H1 (cell line): Measurements from ENCODE around the gene CCDC63. TPM values are rescaled to one million over a fixed set of nuclear protein-coding genes. Genes with fewer than 3 reads are reported as not detected.

Experiments
- CTCF ChIA-PET: fragments of 300-600 bp; sonication (Branson Sonifier 250); formaldehyde crosslinking; loops from one replicate; lab custom pipeline; 2021; ENCODE audit not compliant: partially characterized antibody; lab: Charles Lee
- POLR2A ChIA-PET: fragments of 300-600 bp; sonication (Branson Sonifier 250); formaldehyde crosslinking; loops from one replicate; lab custom pipeline; 2021; ENCODE audit warnings: inconsistent platforms; ENCODE audit not compliant: partially characterized antibody; lab: Charles Lee
- DNase-seq, 2 experiments: peaks; one replicate each; pipeline versions ENCODE4 v3.0.0 to v3.0.0-alpha.2; 2010 to 2022; ENCODE audit warnings: low spot score in 2 of 2, low read depth in 1 of 2, mixed read lengths in 1 of 2
- FAIRE-seq: peaks from 2 replicates; lab custom pipeline; 2011; peaks lifted over from hg19 to GRCh38; lab: Jason Lieb, UNC
- H2AFZ ChIP-seq: 2 replicates; pipeline ENCODE4 v1.8.1; 2012; ENCODE audit warnings: low read length, inconsistent platforms
- H2AK5ac ChIP-seq: 2 replicates; pipeline ENCODE4 v1.6.1; 2013; ENCODE audit warnings: low read depth, low read length
- H2BK120ac ChIP-seq: replicated peaks from 2 replicates; pipeline ENCODE3; 2013; ENCODE audit warnings: low read depth, low read length, inconsistent platforms
- H2BK12ac ChIP-seq: 2 replicates; pipeline ENCODE4 v1.6.1; 2013; ENCODE audit warnings: low read depth, low read length
- H2BK15ac ChIP-seq: 2 replicates; pipeline ENCODE4 v1.6.1; 2013; ENCODE audit warnings: low read length
- H2BK20ac ChIP-seq: 2 replicates; pipeline ENCODE4 v1.6.1; 2013; ENCODE audit warnings: low read length
- H2BK5ac ChIP-seq: 2 replicates; pipeline ENCODE4 v1.6.1; 2013; ENCODE audit warnings: low read depth, low read length
- H3K14ac ChIP-seq: 2 replicates; pipeline ENCODE4 v1.6.1; 2013; ENCODE audit warnings: inconsistent platforms; ENCODE audit not compliant: insufficient read length
- H3K18ac ChIP-seq: 2 replicates; pipeline ENCODE4 v1.6.1; 2013; ENCODE audit warnings: low read length; ENCODE audit errors: extremely low read depth
- H3K23ac ChIP-seq: 2 replicates; pipeline ENCODE4 v1.6.1; 2013; ENCODE audit warnings: inconsistent platforms; ENCODE audit not compliant: insufficient read length
- H3K23me2 ChIP-seq: 2 replicates; pipeline ENCODE4 v1.6.1; 2013; ENCODE audit warnings: low read depth, low read length
- H3K27ac ChIP-seq: 2 replicates; pipeline ENCODE4 v1.6.1; 2011; ENCODE audit warnings: low read depth, low read length, inconsistent platforms
- H3K27me3 ChIP-seq, 4 experiments: replicated peaks in 1 of 4; 1 replicate in 1 of 4; 2 replicates in 3 of 4; pipeline versions ENCODE4 v1.6.1 to v1.8.1; 2011 to 2013; ENCODE audit warnings: low read length in 3 of 4, mild to moderate bottlenecking in 3 of 4, inconsistent platforms in 2 of 4, mixed read lengths in 2 of 4, moderate library complexity in 1 of 4; ENCODE audit not compliant: control insufficient read depth in 3 of 4, insufficient read depth in 3 of 4; ENCODE audit errors: extremely low read depth in 1 of 4
- H3K36me3 ChIP-seq, 4 experiments: 2 replicates each; pipeline versions ENCODE4 v1.6.1 to v1.8.1; 2011 to 2013; ENCODE audit warnings: mild to moderate bottlenecking in 4 of 4, low read length in 3 of 4, moderate library complexity in 2 of 4, control low read depth in 1 of 4, inconsistent platforms in 1 of 4; ENCODE audit not compliant: insufficient read depth in 4 of 4, control insufficient read depth in 2 of 4
- H3K4ac ChIP-seq: replicated peaks from 2 replicates; pipeline ENCODE3; 2013; ENCODE audit warnings: low read length, low read depth, mixed read lengths, inconsistent platforms; ENCODE audit not compliant: insufficient read length
- H3K4me1 ChIP-seq, 4 experiments: replicated peaks in 1 of 4; 1 replicate in 1 of 4; 2 replicates in 3 of 4; pipeline versions ENCODE4 v1.6.1 to v1.8.1; 2011 to 2013; ENCODE audit warnings: low read length in 3 of 4, inconsistent platforms in 2 of 4, mixed read lengths in 1 of 4; ENCODE audit not compliant: insufficient read depth in 4 of 4, control insufficient read depth in 3 of 4
- H3K4me2 ChIP-seq, 2 experiments: 2 replicates each; pipeline versions ENCODE4 v1.6.1 to v1.8.1; 2011 to 2013; ENCODE audit warnings: low read depth in 2 of 2, low read length in 2 of 2, control low read depth in 1 of 2, inconsistent platforms in 1 of 2, mild to moderate bottlenecking in 1 of 2; ENCODE audit not compliant: insufficient read depth in 1 of 2
- H3K4me3 ChIP-seq, 4 experiments: fragments of 200-600, 300-600 bp in 1 of 4; sonication (generic), shearing (Covaris generic), sonication (Bioruptor Twin) in 1 of 4; 2 replicates each; pipeline versions ENCODE4 v1.5.1 to v1.8.1; 2011 to 2016; ENCODE audit warnings: low read length in 4 of 4, low read depth in 3 of 4, control low read depth in 2 of 4, inconsistent platforms in 2 of 4, mild to moderate bottlenecking in 2 of 4, mixed read lengths in 1 of 4, moderate library complexity in 1 of 4; ENCODE audit not compliant: insufficient read depth in 2 of 4; ENCODE audit errors: extremely low read depth in 1 of 4
- H3K56ac ChIP-seq: replicated peaks from 2 replicates; pipeline ENCODE3; 2013; ENCODE audit warnings: low read depth, mild to moderate bottlenecking, mixed read lengths, low read length, inconsistent platforms; ENCODE audit not compliant: insufficient read length
- H3K79me1 ChIP-seq: 2 replicates; pipeline ENCODE4 v1.6.1; 2013; ENCODE audit warnings: low read depth, low read length, control low read depth
- H3K79me2 ChIP-seq, 2 experiments: 2 replicates each; pipeline versions ENCODE4 v1.6.1 to v1.8.1; 2012 to 2013; ENCODE audit warnings: low read length in 2 of 2, mild to moderate bottlenecking in 2 of 2, inconsistent platforms in 1 of 2; ENCODE audit not compliant: insufficient read depth in 2 of 2, control insufficient read depth in 1 of 2
- H3K9ac ChIP-seq, 4 experiments: replicated peaks in 1 of 4; 1 replicate in 1 of 4; 2 replicates in 3 of 4; pipeline versions ENCODE4 v1.6.1 to v1.8.1; 2011 to 2013; ENCODE audit warnings: low read depth in 3 of 4, low read length in 3 of 4, control low read depth in 2 of 4, mild to moderate bottlenecking in 2 of 4, moderate library complexity in 2 of 4, inconsistent platforms in 1 of 4; ENCODE audit errors: extremely low read depth in 1 of 4
- H3K9me3 ChIP-seq, 2 experiments: 2 replicates each; pipeline versions ENCODE4 v1.6.1 to v1.8.1; 2012 to 2013; ENCODE audit warnings: mild to moderate bottlenecking in 2 of 2, moderate library complexity in 2 of 2, control low read depth in 1 of 2, inconsistent platforms in 1 of 2, low read depth in 1 of 2, low read length in 1 of 2, mixed read lengths in 1 of 2; ENCODE audit not compliant: insufficient read depth in 2 of 2
- H4K20me1 ChIP-seq, 2 experiments: replicated peaks in 1 of 2; 2 replicates each; pipeline versions ENCODE3 to v1.8.1; 2011 to 2013; ENCODE audit warnings: inconsistent platforms in 2 of 2, low read length in 2 of 2, mild to moderate bottlenecking in 1 of 2; ENCODE audit not compliant: insufficient read depth in 2 of 2, control insufficient read depth in 1 of 2
- H4K5ac ChIP-seq: 2 replicates; pipeline ENCODE4 v1.6.1; 2013; ENCODE audit warnings: low read length, low read depth, mixed read lengths, inconsistent platforms; ENCODE audit not compliant: insufficient read length
- H4K8ac ChIP-seq: 2 replicates; pipeline ENCODE4 v1.8.0; 2013; ENCODE audit warnings: mild to moderate bottlenecking, moderate library complexity, low read length, inconsistent platforms; ENCODE audit not compliant: insufficient read depth; ENCODE audit errors: extremely low read depth
- H4K91ac ChIP-seq: replicated peaks from 2 replicates; pipeline ENCODE3; 2013; ENCODE audit warnings: low read length, mixed read lengths, inconsistent platforms; ENCODE audit not compliant: insufficient read length
- CREB1 ChIP-seq: IDR thresholded peaks from 2 replicates; pipeline ENCODE4 v1.6.1; 2012; ENCODE audit warnings: inconsistent platforms
- JUN ChIP-seq: IDR thresholded peaks from 2 replicates; pipeline ENCODE4 v1.6.1; 2011; ENCODE audit warnings: low read depth, mild to moderate bottlenecking, improper control_type of control experiment, low read length
- NANOG ChIP-seq: IDR thresholded peaks from 2 replicates; pipeline ENCODE4 v1.6.1; 2011; ENCODE audit warnings: low read length, low read depth, mild to moderate bottlenecking, inconsistent platforms; ENCODE audit not compliant: insufficient read depth, poor library complexity, severe bottlenecking
- NRF1 ChIP-seq: IDR thresholded peaks from 2 replicates; pipeline ENCODE4 v1.6.1; 2011; ENCODE audit warnings: mild to moderate bottlenecking, low read depth, low read length, improper control_type of control experiment
- POU5F1 ChIP-seq: IDR thresholded peaks from 2 replicates; pipeline ENCODE4 v1.6.1; 2011; ENCODE audit warnings: low read depth, mild to moderate bottlenecking, low read length, moderate library complexity
- RNF2 ChIP-seq: fragments of 200-900, 300-1000 bp; sonication (generic); IDR thresholded peaks from 2 replicates; pipeline ENCODE4 v1.7.1; 2016; ENCODE audit warnings: borderline replicate concordance, low read depth, mild to moderate bottlenecking, antibody characterized with exemption, low read length; ENCODE audit not compliant: poor library complexity, severe bottlenecking; ENCODE audit errors: missing control alignments
- SAP30 ChIP-seq: fragments of 300-600 bp; sonication (generic); IDR thresholded peaks from 2 replicates; pipeline ENCODE4 v1.7.1; 2012; ENCODE audit warnings: low read length, moderate library complexity, mild to moderate bottlenecking, inconsistent platforms; ENCODE audit not compliant: insufficient read depth, insufficient replicate concordance
- SIX5 ChIP-seq: IDR thresholded peaks from 2 replicates; pipeline ENCODE4 v1.6.1; 2011; ENCODE audit warnings: mild to moderate bottlenecking, low read depth, low read length
- TAF1 ChIP-seq: IDR thresholded peaks from 2 replicates; pipeline ENCODE4 v1.6.1; 2011; ENCODE audit warnings: mild to moderate bottlenecking, low read depth, low read length
- TBP ChIP-seq: IDR thresholded peaks from 2 replicates; pipeline ENCODE4 v1.6.1; 2011; ENCODE audit warnings: low read depth, low read length, improper control_type of control experiment
- YY1 ChIP-seq: IDR thresholded peaks from 2 replicates; pipeline ENCODE4 v1.6.1; 2011; ENCODE audit warnings: low read depth, mild to moderate bottlenecking, low read length
- WGBS, 2 experiments: shearing (Covaris generic) in 1 of 2; methylation state at CpG; one replicate each; pipeline versions ENCODE4 v1.1.6 to v1.1.7; 2013 to 2015; ENCODE audit warnings: low lambda C conversion rate in 2 of 2, mixed read lengths in 2 of 2, inconsistent platforms in 1 of 2, low coverage in 1 of 2, missing lambda C conversion rate in 1 of 2; ENCODE audit not compliant: insufficient replicate concordance in 2 of 2, insufficient coverage in 1 of 2, insufficient read length in 1 of 2; ENCODE audit errors: extremely low coverage in 1 of 2, missing lambda C conversion rate in 1 of 2; 5-methylcytosine and 5-hydroxymethylcytosine counted together
- polyA plus RNA-seq, 7 experiments: library from polyadenylated mRNA; depleted of rRNA in 3 of 7; stranded (reverse) in 5 of 7; unstranded in 2 of 7; fragments of >200 nt in 5 of 7; fragments of 200-250 nt in 2 of 7; gene quantifications; 1 replicate in 5 of 7; 2 replicates in 1 of 7; 4 replicates in 1 of 7; pipeline versions ENCODE4 v1.2.1 to v1.2.3, GENCODE V29; 2011 to 2013; ENCODE audit warnings: missing spikeins in 2 of 7, mixed read lengths in 2 of 7
- total RNA-seq: library from RNA; stranded (reverse); fragmentation: NEBNext Ultra II Directional; extraction: Animal tissue kit (Norgen Biotek cat#: 25700); gene quantifications from 2 replicates; pipeline ENCODE4 v1.2.1, GENCODE V29; 2021
- TF ChIP-seq, protein P1 (sequence below), 3 experiments: IDR thresholded peaks; 1 replicate in 2 of 3; 2 replicates in 1 of 3; pipeline versions ENCODE4 v1.5.1 to v1.6.1; 2011; ENCODE audit warnings: low read length in 3 of 3, mild to moderate bottlenecking in 3 of 3, inconsistent platforms in 2 of 3, low read depth in 1 of 3, moderate library complexity in 1 of 3; ENCODE audit not compliant: insufficient read depth in 1 of 3; ENCODE audit errors: control extremely low read depth in 1 of 3

Gene CCDC63
- total and polyA plus RNA-seq, 2 of the 8 experiments (the other 6 are each of a cell fraction or from before 2014, with no cell fraction given) = 0.42 to 0.93 TPM

DNA sequence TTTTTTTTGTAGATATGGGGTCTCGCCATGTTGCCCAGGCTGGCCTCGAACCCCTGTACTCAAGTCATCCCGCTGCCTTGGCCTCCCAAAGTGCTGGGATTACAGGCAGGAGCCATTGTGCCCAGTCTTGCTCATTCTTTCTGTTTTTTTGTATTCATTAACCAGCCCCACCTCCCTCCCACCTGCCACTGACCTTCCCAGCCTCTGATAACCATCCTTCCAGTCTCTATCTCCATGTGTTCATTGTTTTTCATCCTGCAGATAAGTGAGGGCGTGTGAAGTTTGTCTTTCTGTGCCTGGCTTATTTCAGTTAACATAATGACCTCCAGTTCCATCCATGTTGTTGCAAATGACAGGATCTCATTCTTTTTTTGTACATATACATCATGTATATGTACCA lies 54.6 kb downstream of the CCDC63 start:
- Histone ChIP-seq H3K18ac (no peak overlapping the region), H3K4me3 (no peak overlapping the region), H3K27ac (no peak overlapping the region), H2AK5ac (no peak overlapping the region), H3K4ac (no peak overlapping the region), H4K20me1 (no peaks in the 10 kb centered on the region), H4K91ac (no peak overlapping the region), H3K4me2 (no peak overlapping the region), H3K79me2 (no peaks in the 10 kb centered on the region), H3K9ac (no peak overlapping the region), H3K27me3 (no peaks in the 10 kb centered on the region; a peak in 1 of 7 replicates), H2BK20ac (no peak overlapping the region), H3K23me2 (no peaks in the 10 kb centered on the region), H2AFZ (no peak overlapping the region), H2BK15ac (no peak overlapping the region), H3K4me1 (no peaks in the 10 kb centered on the region), H2BK120ac (no peak overlapping the region), H3K36me3 (no peaks in the 10 kb centered on the region), H4K8ac (no peak overlapping the region), H3K14ac (no peak overlapping the region), H3K23ac (no peak overlapping the region), H4K5ac (no peak overlapping the region), H3K9me3 (0 out of 4 replicates have a peak, but pooled peaks cover 0 to 2% of the 10 kb centered on the region in 2 experiments), H2BK12ac (no peak overlapping the region), H3K79me1 (no peaks in the 10 kb centered on the region), H2BK5ac (no peak overlapping the region), H3K56ac (no peak overlapping the region)
- CTCF ChIA-PET = interaction anchor here (1.2 kb wide), 1 partner anchor 13 kb away, joined by 3 read pairs; no protein-coding TSS in a partner anchor
- no peak for FAIRE-seq
- 93% methylated on average over 4 of the region's 4 CpGs; no CpG with 5 or more reads in 1 of the 2 experiments for WGBS, 2 experiments
- DNase-seq = no peak
- POLR2A ChIA-PET = no interaction called here
- TF ChIP-seq JUN (no peak), NRF1 (no peak), POU5F1 (no peak), CREB1 (no peak), TBP (no peak), SIX5 (no peak), YY1 (no peak), TAF1 (no peak), NANOG (no peak), SAP30 (no peak), RNF2 (no peak)
- TF ChIP-seq, protein P1, sequence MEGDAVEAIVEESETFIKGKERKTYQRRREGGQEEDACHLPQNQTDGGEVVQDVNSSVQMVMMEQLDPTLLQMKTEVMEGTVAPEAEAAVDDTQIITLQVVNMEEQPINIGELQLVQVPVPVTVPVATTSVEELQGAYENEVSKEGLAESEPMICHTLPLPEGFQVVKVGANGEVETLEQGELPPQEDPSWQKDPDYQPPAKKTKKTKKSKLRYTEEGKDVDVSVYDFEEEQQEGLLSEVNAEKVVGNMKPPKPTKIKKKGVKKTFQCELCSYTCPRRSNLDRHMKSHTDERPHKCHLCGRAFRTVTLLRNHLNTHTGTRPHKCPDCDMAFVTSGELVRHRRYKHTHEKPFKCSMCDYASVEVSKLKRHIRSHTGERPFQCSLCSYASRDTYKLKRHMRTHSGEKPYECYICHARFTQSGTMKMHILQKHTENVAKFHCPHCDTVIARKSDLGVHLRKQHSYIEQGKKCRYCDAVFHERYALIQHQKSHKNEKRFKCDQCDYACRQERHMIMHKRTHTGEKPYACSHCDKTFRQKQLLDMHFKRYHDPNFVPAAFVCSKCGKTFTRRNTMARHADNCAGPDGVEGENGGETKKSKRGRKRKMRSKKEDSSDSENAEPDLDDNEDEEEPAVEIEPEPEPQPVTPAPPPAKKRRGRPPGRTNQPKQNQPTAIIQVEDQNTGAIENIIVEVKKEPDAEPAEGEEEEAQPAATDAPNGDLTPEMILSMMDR (IDR thresholded peaks at IDR 0.05; ENCODE audit: control extremely low read depth in 1 of 3, insufficient read depth in 1 of 3, low read depth in 1 of 3, low read length in 3 of 3) = no peak
